HG03558 (cell line): ENCODE measurements around the gene ANKRD30BL.
"Not testable (repeated sequence)": the region's sequence is repeated elsewhere in the genome, so short reads cannot be mapped to it uniquely, and the experiment has no call there.

Experiments
- ATAC-seq: cut with Tn5 transposase; IDR thresholded peaks from one replicate; pipeline ENCODE4 v1.9.1; 2021; ENCODE audit warnings: moderate number of reproducible peaks; ENCODE audit not compliant: unreplicated experiment; ENCODE audit errors: extremely low read depth

The ANKRD30BL gene

GRCh38 chr2:132161161-132162124 lies at the start of gene ANKRD30BL:
TSS of gene ANKRD30BL (minus strand) at chr2:132161952. CDS start at chr2:132161705, 247 bp downstream.
- ATAC-seq, result not testable (repeated sequence)

- not testable (repeated sequence) for ATAC-seq
Measured at GRCh38 chr2:132202866-132203265, 41.1 kb upstream of the ANKRD30BL start.

- not testable (repeated sequence) for ATAC-seq
Measured at GRCh38 chr2:132192854-132193253, 31.1 kb upstream of the ANKRD30BL start.

- not testable (repeated sequence) for ATAC-seq
Measured at GRCh38 chr2:132167100-132167499, 5.3 kb upstream of the ANKRD30BL start.

- ATAC-seq, result not testable (repeated sequence)
Measured at GRCh38 chr2:132162125-132162660, 441 bp upstream of the ANKRD30BL start.

- not testable (repeated sequence) for ATAC-seq
Measured at GRCh38 chr2:132146774-132147173, 15.0 kb downstream of the ANKRD30BL start.
